DND-41 (cell line): ENCODE results near the gene EPHB2.

ENCODE experiments used
- EZH2 ChIP-seq: IDR thresholded peaks from 3 replicates; pipeline ENCODE4 v1.6.1; 2012; ENCODE audit warnings: borderline replicate concordance, low read depth, mild to moderate bottlenecking, moderate library complexity, low read length, inconsistent platforms; ENCODE audit not compliant: severe bottlenecking
- TF ChIP-seq, protein P1 (sequence below): IDR thresholded peaks from 2 replicates; pipeline ENCODE4 v1.5.1; 2012; ENCODE audit warnings: borderline replicate concordance, low read length, moderate library complexity, mild to moderate bottlenecking; ENCODE audit not compliant: poor library complexity, severe bottlenecking; ENCODE audit errors: extremely low read depth

DNA sequence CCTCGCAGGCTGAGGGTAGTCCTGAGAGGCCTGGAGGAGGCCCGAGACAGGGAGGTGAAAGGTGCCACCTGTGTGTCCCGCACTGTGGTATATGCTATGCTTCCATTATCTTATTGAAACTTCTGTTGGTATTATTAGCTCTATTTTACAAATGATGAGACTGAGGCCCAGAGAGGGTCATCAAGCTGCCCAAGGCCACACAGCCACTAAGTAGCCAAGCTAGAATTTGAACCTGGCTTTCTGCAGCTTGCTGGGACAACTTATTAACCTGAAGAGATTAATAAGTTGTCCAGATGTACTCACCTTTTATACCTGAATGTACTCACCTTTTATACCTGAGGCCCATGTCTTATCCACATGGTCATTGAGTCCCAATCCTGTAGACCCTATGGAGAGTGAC, 83.0 kb downstream of the EPHB2 start:
- TF ChIP-seq, protein P1, sequence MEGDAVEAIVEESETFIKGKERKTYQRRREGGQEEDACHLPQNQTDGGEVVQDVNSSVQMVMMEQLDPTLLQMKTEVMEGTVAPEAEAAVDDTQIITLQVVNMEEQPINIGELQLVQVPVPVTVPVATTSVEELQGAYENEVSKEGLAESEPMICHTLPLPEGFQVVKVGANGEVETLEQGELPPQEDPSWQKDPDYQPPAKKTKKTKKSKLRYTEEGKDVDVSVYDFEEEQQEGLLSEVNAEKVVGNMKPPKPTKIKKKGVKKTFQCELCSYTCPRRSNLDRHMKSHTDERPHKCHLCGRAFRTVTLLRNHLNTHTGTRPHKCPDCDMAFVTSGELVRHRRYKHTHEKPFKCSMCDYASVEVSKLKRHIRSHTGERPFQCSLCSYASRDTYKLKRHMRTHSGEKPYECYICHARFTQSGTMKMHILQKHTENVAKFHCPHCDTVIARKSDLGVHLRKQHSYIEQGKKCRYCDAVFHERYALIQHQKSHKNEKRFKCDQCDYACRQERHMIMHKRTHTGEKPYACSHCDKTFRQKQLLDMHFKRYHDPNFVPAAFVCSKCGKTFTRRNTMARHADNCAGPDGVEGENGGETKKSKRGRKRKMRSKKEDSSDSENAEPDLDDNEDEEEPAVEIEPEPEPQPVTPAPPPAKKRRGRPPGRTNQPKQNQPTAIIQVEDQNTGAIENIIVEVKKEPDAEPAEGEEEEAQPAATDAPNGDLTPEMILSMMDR, result no peak
- TF ChIP-seq EZH2, result no peak
